ENCODE data around the gene UBXN10.

UBXN10 gene

GRCh38 chr1:20184997-20185833 is 681 bp upstream of the UBXN10 start:
- no peak overlapping the region for H3K9ac ChIP-seq (ENCODE audit: low read length)
- no peaks in the 10 kb centered on the region for H3K9me2 ChIP-seq (replicated peaks; ENCODE audit: insufficient read depth, low read length)
- no peaks in the 10 kb centered on the region for H3K79me2 ChIP-seq (ENCODE audit: low read length)
- H3K4me2 ChIP-seq (ENCODE audit: low read depth, low read length) = no peak overlapping the region
- H3K4me1 ChIP-seq (ENCODE audit: low read length) = no peaks in the 10 kb centered on the region
- DNase-seq = no peak
- H3K9me3 ChIP-seq (replicated peaks; ENCODE audit: insufficient read depth, low read length) = no peaks in the 10 kb centered on the region
- H3K27ac ChIP-seq (ENCODE audit: low read length) = no peak overlapping the region
- no peak overlapping the region for H2AFZ ChIP-seq (ENCODE audit: low read length)
- H3K36me3 ChIP-seq (replicated peaks; ENCODE audit: insufficient read depth, low read length) = no peaks in the 10 kb centered on the region
- TF ChIP-seq EZH2 (optimal IDR thresholded peaks at IDR 0.05; ENCODE audit: low read depth, low read length) (no peak), EZH2phosphoT487 (IDR thresholded peaks at IDR 0.05; ENCODE audit: low read length) (no peak)
- H3F3A ChIP-seq (ENCODE audit: insufficient read depth, low read length) = no peaks in the 10 kb centered on the region
- H3K4me3 ChIP-seq (ENCODE audit: low read length) = no peak overlapping the region
- H4K20me1 ChIP-seq (ENCODE audit: insufficient read depth, low read length) = no peaks in the 10 kb centered on the region
- H3K27me3 ChIP-seq (replicated peaks; ENCODE audit: insufficient read depth, low read length) = peaks cover 91% of the 10 kb centered on the region

GRCh38 chr1:20187103-20187812 is 1.4 kb downstream of the UBXN10 start:
- H3K4me1 ChIP-seq (ENCODE audit: low read length) = no peaks in the 10 kb centered on the region
- H3K4me3 ChIP-seq (ENCODE audit: low read length) = no peak overlapping the region
- no peaks in the 10 kb centered on the region for H4K20me1 ChIP-seq (ENCODE audit: insufficient read depth, low read length)
- TF ChIP-seq EZH2phosphoT487 (IDR thresholded peaks at IDR 0.05; ENCODE audit: low read length) = no peak
- no peak for TF ChIP-seq CTCF (IDR thresholded peaks at IDR 0.05; ENCODE audit: low read length)
- TF ChIP-seq EZH2 (optimal IDR thresholded peaks at IDR 0.05; ENCODE audit: low read depth, low read length) = no peak
- no peaks in the 10 kb centered on the region for H3K9me3 ChIP-seq (replicated peaks; ENCODE audit: insufficient read depth, low read length)
- H3K36me3 ChIP-seq (replicated peaks; ENCODE audit: insufficient read depth, low read length) = no peaks in the 10 kb centered on the region
- H3K9ac ChIP-seq (ENCODE audit: low read length) = no peak overlapping the region
- no peaks in the 10 kb centered on the region for H3K9me2 ChIP-seq (replicated peaks; ENCODE audit: insufficient read depth, low read length)
- H2AFZ ChIP-seq (ENCODE audit: low read length) = no peak overlapping the region
- H3K4me2 ChIP-seq (ENCODE audit: low read depth, low read length) = no peak overlapping the region
- no peak for DNase-seq
- no peaks in the 10 kb centered on the region for H3F3A ChIP-seq (ENCODE audit: insufficient read depth, low read length)
- peaks cover 96% of the 10 kb centered on the region for H3K27me3 ChIP-seq (replicated peaks; ENCODE audit: insufficient read depth, low read length)
- H3K27ac ChIP-seq (ENCODE audit: low read length) = no peak overlapping the region
- H3K79me2 ChIP-seq (ENCODE audit: low read length) = no peaks in the 10 kb centered on the region

GRCh38 chr1:20187813-20188454 is 2.0 kb downstream of the UBXN10 start:
- Histone ChIP-seq H3K79me2 (ENCODE audit: low read length) (no peaks in the 10 kb centered on the region), H3K4me1 (ENCODE audit: low read length) (no peaks in the 10 kb centered on the region), H3K27ac (ENCODE audit: low read length) (no peak overlapping the region), H3K4me2 (ENCODE audit: low read depth, low read length) (no peak overlapping the region), H3K9me2 (replicated peaks; ENCODE audit: insufficient read depth, low read length) (no peaks in the 10 kb centered on the region), H3K27me3 (replicated peaks; ENCODE audit: insufficient read depth, low read length) (peaks cover 96% of the 10 kb centered on the region), H3K9ac (ENCODE audit: low read length) (no peak overlapping the region), H4K20me1 (ENCODE audit: insufficient read depth, low read length) (no peaks in the 10 kb centered on the region), H3K36me3 (replicated peaks; ENCODE audit: insufficient read depth, low read length) (no peaks in the 10 kb centered on the region), H3F3A (ENCODE audit: insufficient read depth, low read length) (no peaks in the 10 kb centered on the region), H2AFZ (ENCODE audit: low read length) (no peak overlapping the region), H3K4me3 (ENCODE audit: low read length) (no peak overlapping the region), H3K9me3 (replicated peaks; ENCODE audit: insufficient read depth, low read length) (no peaks in the 10 kb centered on the region)
- TF ChIP-seq EZH2 (optimal IDR thresholded peaks at IDR 0.05; ENCODE audit: low read depth, low read length) (no peak), CTCF (IDR thresholded peaks at IDR 0.05; ENCODE audit: low read length) (no peak), EZH2phosphoT487 (IDR thresholded peaks at IDR 0.05; ENCODE audit: low read length) (no peak)
- no peak for DNase-seq

Data from MM.1S (cell line).